SIG-M5 (cell line): ENCODE data around the gene CA5A.

Source experiments
- DNase-seq: peaks from one replicate; lab custom pipeline; 2025; lab: John Stamatoyannopoulos, UW

CA5A gene

GRCh38 chr16:87848676-87849345 is 87.5 kb downstream of the CA5A start:
- no peak for DNase-seq

DNA sequence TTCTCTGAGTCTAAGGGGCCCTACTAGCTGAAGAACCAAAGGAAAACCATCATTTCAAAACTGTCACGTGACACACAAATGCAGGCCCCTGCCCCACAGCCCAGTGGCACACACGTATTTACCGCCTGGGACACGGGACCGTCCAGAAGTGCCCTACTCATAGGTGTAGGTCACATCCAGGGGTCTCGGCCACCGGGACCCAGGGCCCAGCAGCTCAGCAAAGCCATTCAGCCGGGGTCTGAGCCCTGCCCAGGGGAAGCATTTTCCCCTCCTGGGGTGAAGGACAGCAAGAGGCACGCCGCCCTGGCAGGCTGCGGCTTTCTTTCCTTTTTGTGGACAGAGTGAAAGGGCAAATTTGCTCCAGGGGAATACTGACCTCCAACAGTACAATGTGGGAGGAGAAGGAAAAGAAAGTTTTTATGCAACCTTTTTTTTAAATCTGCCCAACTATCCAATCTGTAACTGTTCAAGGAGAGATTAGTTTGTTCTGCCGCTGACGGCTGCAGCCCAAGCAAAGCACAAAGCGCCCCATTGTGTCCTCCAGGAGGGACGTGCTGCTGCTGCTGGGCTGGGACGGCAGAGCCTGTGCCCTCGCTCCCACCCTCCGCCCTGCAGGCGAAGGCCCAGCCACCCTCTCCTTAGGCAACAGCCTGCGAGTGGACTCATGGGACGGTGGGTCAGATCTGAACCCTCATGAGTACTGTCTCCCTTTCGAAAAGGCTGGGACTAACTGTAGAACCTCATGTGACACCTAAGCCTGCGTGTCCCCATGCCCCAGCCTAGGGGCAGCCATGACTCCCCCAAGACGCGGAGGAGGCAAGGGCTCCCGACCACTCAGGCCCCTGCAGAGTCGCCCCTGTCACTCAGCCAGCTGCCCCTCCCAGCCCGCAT is 88.3 kb downstream of the CA5A start:
- no peak for DNase-seq

DNA sequence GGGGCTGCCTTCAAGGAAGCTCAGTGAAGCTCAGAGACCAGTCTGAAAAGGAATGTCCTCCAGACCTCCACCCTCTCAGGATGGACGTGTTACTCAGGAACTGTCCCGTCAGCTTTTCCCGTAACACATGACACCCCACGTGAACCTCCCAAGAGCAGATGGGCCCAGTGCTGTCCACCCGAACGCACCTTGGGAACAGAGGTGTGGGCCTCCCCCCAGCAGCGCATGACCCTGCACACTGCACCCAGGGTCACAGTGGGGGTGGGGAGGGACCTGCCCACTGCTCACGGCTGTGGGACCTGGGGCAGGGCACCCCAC is 88.9 kb downstream of the CA5A start:
- DNase-seq, result no peak

DNA sequence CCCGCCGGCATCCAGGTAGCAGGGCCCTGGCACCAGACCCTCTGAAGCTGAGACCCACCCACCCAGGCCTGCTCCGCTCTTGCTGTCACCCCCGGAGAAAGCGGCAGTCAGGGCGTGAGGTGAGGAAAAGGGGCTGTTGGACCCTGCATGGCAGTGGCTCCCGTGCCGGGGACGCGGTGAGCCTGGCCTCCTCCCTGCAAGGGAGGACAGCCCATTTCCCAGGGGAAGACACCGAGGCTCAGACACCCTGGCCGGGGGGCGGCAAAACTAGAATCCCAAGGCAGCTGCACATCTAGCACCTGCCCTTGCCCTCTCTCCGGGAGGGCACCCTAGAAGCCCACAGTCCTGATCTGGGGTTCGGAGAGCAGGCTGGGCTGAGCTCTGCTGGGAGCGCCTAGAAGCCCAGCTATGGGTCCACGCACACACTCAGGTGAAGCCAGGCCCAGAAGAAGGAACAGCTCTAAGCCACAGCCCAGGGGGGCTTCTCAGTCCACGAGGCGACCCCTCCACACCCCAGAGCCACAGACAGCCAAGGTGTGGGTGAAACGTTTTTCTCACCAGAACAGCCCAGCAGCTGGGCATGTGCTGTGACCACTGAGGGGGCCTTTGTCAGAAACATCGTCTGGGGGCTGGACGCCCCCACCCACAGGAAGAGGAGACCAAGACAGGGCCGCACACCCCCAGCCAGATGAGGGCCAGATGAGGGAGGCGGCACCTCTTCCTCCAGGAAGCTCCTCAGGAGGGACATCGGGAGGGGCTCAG is 89.4 kb downstream of the CA5A start:
- no peak for DNase-seq

GRCh38 chr16:87845807-87846619 is 90.3 kb downstream of the CA5A start:
- DNase-seq, result no peak

GRCh38 chr16:87845213-87845612 is 91.1 kb downstream of the CA5A start:
- DNase-seq, result no peak

GRCh38 chr16:87844809-87845208 is 91.5 kb downstream of the CA5A start:
- no peak for DNase-seq

- no peak for DNase-seq
Measured at GRCh38 chr16:87844120-87844733, 92.1 kb downstream of the CA5A start.

- no peak for DNase-seq
Measured at GRCh38 chr16:87843678-87844105, 92.6 kb downstream of the CA5A start.

DNA sequence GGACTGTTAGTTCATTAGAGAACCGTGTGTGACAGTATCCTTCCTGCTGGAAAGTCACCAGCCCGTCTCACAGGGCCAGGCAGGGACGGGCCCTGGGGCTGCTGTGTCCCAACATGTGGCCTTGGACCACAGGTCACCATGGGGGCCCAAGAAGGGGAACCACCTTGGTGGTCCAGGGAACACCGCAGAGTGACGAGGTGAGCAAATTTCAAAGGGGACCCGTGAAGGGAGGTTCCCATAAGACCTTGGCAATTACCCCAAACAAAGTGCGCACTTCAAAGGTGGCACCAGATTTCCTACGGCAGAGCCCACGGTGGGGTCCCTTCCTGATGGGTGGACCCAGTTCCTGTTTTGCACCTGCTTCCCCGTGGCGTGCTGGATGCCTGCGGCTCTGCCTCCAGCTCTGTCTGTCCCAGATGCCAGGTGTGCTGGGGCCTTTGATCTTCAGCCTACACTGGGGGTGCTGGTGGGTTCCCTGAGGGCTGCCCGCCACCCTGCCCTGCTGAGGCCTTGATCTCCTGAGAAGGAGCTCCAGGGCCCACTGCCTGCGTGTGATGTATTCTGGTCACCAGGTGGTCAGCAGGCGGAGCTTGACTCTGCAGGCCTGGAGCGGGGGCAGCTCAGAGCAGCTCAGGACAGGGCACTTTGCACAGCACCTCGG is 94.0 kb downstream of the CA5A start:
- DNase-seq, result no peak

DNA sequence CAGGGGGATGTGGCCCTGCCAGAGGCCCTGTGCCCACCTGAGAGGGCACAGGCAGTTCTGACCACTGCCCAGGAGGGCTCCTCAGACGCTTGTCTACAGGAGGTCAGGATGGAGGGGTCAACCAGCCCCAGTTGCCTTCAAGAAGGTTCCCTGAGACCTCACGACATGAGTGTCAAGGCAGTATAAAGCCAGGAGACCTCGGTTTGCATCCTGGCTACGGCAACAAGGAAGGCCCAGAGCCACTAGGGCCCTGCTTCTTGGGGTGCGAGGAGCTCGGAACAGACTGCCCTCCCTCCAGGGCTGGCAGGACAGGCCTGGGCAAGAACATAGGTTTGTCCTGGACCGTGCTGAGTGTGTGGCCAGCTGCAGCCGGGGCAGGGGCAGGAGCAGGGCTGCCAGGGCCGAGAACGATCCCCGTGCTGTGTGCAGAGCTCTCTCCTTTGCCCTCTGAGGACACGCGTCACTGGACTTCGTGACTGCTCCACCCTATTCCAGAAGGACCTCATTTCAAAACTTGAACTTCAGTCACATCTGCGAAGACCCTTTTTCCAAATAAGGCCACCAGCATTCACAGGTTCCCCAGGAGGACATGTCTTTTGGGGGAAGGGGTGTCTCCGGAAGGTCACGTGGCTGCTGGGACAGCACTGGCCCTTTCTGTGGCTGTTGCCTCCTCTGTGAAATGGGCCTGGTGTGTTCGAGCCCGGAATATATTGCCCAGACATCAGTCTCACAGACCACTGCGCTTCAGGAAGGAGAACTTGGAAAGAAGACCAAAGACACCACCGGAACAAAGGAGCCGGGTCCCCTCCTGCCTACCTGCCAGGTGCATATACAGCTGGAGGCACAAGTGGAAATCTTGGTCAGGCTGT is 94.8 kb downstream of the CA5A start:
- DNase-seq, result no peak

DNA sequence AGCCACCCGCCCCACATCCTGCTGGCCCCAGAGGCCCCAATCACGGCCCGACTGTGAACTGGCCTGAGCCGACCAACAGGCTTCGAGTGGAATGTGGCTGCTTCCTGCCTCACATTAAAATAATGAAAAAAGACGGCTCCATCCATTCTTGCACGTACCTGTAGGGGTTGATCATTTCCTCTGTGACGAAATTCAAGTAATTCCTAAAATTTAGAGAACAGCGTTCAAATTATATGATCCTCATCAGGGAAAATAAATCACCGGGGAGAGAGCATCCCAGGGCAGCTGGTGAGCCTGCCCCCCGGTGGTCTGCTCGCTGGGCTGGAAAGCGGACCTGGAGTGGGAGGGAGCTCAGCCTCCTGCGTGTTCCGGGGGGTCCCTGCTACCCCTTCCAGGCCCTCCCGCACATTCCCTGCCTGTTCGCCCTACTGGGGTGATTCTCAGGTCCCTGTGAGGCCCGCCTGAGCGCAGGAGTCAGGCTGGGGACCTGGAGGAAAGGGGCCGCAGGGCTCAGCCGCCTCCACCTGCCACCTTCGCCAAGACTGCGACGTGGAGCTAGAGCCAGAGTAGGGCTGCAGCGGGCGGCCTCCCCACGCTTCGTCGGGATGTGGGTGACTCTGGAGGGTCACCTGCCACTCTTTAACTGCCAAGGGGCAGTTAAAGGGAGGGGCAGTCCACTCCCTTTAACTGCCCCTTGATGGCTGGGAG is 95.9 kb downstream of the CA5A start:
- DNase-seq, result no peak

DNA sequence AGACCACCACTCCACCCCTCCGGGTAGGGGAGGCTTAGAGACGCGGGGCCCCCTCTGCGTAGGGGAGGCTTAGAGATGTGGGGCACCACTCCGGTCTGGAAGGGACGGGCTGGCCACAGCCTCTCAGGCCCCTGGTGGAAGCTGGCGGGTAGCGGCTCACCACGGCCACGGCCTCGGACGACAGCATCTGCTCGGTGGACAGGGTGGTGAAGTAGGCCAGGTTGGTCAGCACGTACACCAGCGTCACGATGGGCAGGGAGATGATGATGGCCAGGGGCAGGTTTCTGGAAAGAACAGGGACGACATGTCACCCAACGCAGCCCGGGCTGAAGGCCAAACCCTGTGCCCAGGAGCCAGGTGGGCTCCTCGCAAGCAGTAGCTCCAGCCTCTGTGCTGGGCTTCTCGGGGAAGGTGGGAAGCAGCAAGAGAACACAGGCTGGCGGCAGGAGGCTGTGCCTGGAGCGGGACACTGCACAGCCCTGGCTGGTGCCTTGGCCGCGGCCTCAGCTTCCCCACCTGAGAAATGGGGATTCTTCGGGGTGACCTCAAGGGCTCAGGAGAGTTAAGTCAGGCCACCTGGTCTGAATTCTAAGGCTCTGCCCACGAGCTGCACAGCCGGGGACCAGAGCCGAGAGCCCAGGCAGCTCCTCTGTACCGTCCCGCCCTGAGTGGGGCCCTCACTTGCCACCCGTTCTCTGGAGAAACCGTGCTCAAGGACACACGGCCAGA is 96.6 kb downstream of the CA5A start:
- DNase-seq, result no peak

GRCh38 chr16:87838643-87839541 is 97.4 kb downstream of the CA5A start:
- DNase-seq, result no peak
